KMS-11 (cell line): ENCODE measurements around the gene CHID1.

Experiments
- H2AFZ ChIP-seq: fragments of 200-600 bp; sonication (generic); 2 replicates; pipeline ENCODE4 v1.6.1; 2016; ENCODE audit warnings: antibody characterized with exemption, mixed run types, low read depth
- H3K27ac ChIP-seq: fragments of 200-600 bp; sonication (generic); 2 replicates; pipeline ENCODE4 v1.6.1; 2016; ENCODE audit warnings: mild to moderate bottlenecking, mixed run types
- H3K27me3 ChIP-seq: fragments of 200-600 bp; sonication (generic); 2 replicates; pipeline ENCODE4 v1.6.1; 2017; ENCODE audit warnings: mild to moderate bottlenecking, low read depth, mixed run types, moderate library complexity; ENCODE audit not compliant: insufficient read depth
- H3K36me3 ChIP-seq: fragments of 200-600 bp; sonication (generic); 2 replicates; pipeline ENCODE4 v1.6.1; 2017; ENCODE audit warnings: mild to moderate bottlenecking, mixed run types; ENCODE audit not compliant: insufficient read depth
- H3K4me1 ChIP-seq: fragments of 200-600 bp; sonication (generic); 2 replicates; pipeline ENCODE4 v1.6.1; 2016; ENCODE audit warnings: mild to moderate bottlenecking, low read depth, mixed run types; ENCODE audit not compliant: poor library complexity, severe bottlenecking
- H3K4me2 ChIP-seq: fragments of 200-600 bp; sonication (generic); 2 replicates; pipeline ENCODE4 v1.7.0; 2016; ENCODE audit warnings: mild to moderate bottlenecking, mixed run types
- H3K4me3 ChIP-seq: fragments of 200-600 bp; sonication (generic); IDR thresholded peaks from 2 replicates; pipeline ENCODE4 v1.6.1; 2017; ENCODE audit warnings: low read depth, low read length, mixed read lengths; ENCODE audit not compliant: insufficient read depth
- H3K79me2 ChIP-seq: fragments of 200-600 bp; sonication (generic); 2 replicates; pipeline ENCODE4 v1.6.1; 2016; ENCODE audit warnings: low read depth, mixed run types; ENCODE audit not compliant: insufficient read depth
- H3K9ac ChIP-seq: fragments of 200-600 bp; sonication (generic); 2 replicates; pipeline ENCODE4 v1.6.1; 2016; ENCODE audit warnings: mild to moderate bottlenecking, mixed run types
- H4K20me1 ChIP-seq: fragments of 200-600 bp; sonication (generic); 2 replicates; pipeline ENCODE4 v1.6.1; 2016; ENCODE audit warnings: mild to moderate bottlenecking, mixed run types; ENCODE audit not compliant: insufficient read depth
- CTCF ChIP-seq: fragments of 200-600 bp; sonication (generic); conservative IDR thresholded peaks from 2 replicates; pipeline ENCODE4 v1.6.1; 2017; ENCODE audit warnings: low read depth, mild to moderate bottlenecking, antibody characterized with exemption, low read length, moderate library complexity, mixed read lengths

CHID1 gene

GRCh38 chr11:952406-953385, 42.1 kb upstream of the CHID1 start:
- Histone ChIP-seq H3K79me2 (peaks cover 19% of the 10 kb centered on the region; the same call in 1 of the 2 replicates), H2AFZ (no peak overlapping the region), H3K36me3 (no peaks in the 10 kb centered on the region), H3K27me3 (no peaks in the 10 kb centered on the region), H3K27ac (no peak overlapping the region), H3K9ac (no peak overlapping the region), H3K4me1 (no peaks in the 10 kb centered on the region), H3K4me2 (no peak overlapping the region), H3K4me3 (no peak overlapping the region), H4K20me1 (no peaks in the 10 kb centered on the region)
- TF ChIP-seq CTCF = no peak

GRCh38 chr11:951507-951906, 40.9 kb upstream of the CHID1 start:
- H3K27me3 ChIP-seq = no peaks in the 10 kb centered on the region
- no peaks in the 10 kb centered on the region for H3K4me1 ChIP-seq
- peaks cover 7% of the 10 kb centered on the region; the same call in 1 of the 2 replicates for H3K79me2 ChIP-seq
- H3K36me3 ChIP-seq = no peaks in the 10 kb centered on the region
- no peak overlapping the region for H2AFZ ChIP-seq
- H4K20me1 ChIP-seq = no peaks in the 10 kb centered on the region
- no peak overlapping the region for H3K4me2 ChIP-seq
- no peak overlapping the region for H3K27ac ChIP-seq
- H3K9ac ChIP-seq = no peak overlapping the region
- TF ChIP-seq CTCF = no peak
- H3K4me3 ChIP-seq = no peak overlapping the region

GRCh38 chr11:947744-948143, 37.1 kb upstream of the CHID1 start:
- TF ChIP-seq CTCF = no peak
- no peak overlapping the region for H3K27ac ChIP-seq
- no peaks in the 10 kb centered on the region for H3K4me1 ChIP-seq
- no peaks in the 10 kb centered on the region for H4K20me1 ChIP-seq
- no peak overlapping the region for H3K9ac ChIP-seq
- H3K79me2 ChIP-seq = peaks cover 3% of the 10 kb centered on the region
- no peak overlapping the region for H3K4me2 ChIP-seq
- no peaks in the 10 kb centered on the region for H3K36me3 ChIP-seq
- H3K4me3 ChIP-seq = no peak overlapping the region
- no peaks in the 10 kb centered on the region for H3K27me3 ChIP-seq
- H2AFZ ChIP-seq = no peak overlapping the region

- H3K4me2 ChIP-seq = no peak overlapping the region
- no peaks in the 10 kb centered on the region for H3K36me3 ChIP-seq
- no peak overlapping the region for H3K27ac ChIP-seq
- no peak for TF ChIP-seq CTCF
- H3K9ac ChIP-seq = no peak overlapping the region
- peaks cover 21% of the 10 kb centered on the region for H3K79me2 ChIP-seq
- H3K27me3 ChIP-seq = no peaks in the 10 kb centered on the region
- H3K4me1 ChIP-seq = no peaks in the 10 kb centered on the region
- no peaks in the 10 kb centered on the region for H4K20me1 ChIP-seq
- no peak overlapping the region for H3K4me3 ChIP-seq
- no peak overlapping the region for H2AFZ ChIP-seq
These were observed 35.4 kb upstream of the CHID1 start for GRCh38 chr11:945986-946385.
